HL-60 (cell line): ENCODE measurements around the gene CENPN.

Source experiments
- POLR2AphosphoS5 ChIP-seq: IDR thresholded peaks from 2 replicates; pipeline ENCODE4 v1.6.1; 2012; ENCODE audit warnings: low read depth
- SPI1 ChIP-seq: IDR thresholded peaks from 2 replicates; pipeline ENCODE4 v1.6.1; 2012; ENCODE audit warnings: low read depth, mild to moderate bottlenecking, borderline replicate concordance
- TF ChIP-seq, protein P1 (sequence below): IDR thresholded peaks from one replicate; pipeline ENCODE4 v1.5.1; 2011; ENCODE audit warnings: low read length, control low read depth, inconsistent platforms; ENCODE audit not compliant: insufficient read depth

DNA sequence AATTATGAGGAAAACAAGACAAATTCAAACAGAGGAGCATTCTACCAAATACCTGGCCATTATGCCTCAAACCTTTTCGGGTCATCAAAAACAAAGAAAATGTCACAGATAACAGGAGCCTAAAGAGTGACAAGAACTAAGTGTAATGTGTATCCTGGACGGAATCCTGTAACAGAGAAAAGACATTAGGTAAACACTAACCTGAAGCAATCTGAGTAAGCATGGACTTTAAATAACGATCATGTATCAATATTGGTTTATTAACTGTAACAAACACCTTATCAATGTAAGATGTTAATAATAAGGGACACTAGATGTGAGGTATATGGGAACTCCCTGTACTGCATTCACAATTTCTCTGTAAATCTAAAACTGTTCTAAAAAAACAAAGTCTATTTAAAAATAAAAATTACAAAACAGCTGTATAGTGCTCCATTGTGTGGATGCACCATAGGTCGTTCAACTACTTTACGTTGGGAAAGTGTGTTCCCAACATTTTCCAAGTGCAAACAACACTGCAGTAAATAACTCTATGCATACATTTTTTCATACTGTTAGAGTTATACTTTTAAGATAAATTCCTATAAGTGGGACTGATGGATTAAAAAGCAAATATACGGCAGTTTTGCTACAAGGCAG lies 15.1 kb upstream of the CENPN start:
- TF ChIP-seq, protein P1, sequence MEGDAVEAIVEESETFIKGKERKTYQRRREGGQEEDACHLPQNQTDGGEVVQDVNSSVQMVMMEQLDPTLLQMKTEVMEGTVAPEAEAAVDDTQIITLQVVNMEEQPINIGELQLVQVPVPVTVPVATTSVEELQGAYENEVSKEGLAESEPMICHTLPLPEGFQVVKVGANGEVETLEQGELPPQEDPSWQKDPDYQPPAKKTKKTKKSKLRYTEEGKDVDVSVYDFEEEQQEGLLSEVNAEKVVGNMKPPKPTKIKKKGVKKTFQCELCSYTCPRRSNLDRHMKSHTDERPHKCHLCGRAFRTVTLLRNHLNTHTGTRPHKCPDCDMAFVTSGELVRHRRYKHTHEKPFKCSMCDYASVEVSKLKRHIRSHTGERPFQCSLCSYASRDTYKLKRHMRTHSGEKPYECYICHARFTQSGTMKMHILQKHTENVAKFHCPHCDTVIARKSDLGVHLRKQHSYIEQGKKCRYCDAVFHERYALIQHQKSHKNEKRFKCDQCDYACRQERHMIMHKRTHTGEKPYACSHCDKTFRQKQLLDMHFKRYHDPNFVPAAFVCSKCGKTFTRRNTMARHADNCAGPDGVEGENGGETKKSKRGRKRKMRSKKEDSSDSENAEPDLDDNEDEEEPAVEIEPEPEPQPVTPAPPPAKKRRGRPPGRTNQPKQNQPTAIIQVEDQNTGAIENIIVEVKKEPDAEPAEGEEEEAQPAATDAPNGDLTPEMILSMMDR = no peak
- TF ChIP-seq POLR2AphosphoS5 = no peak
- no peak for TF ChIP-seq SPI1
